ENCODE data around the gene RFX4. TPM values are rescaled to one million over a fixed set of nuclear protein-coding genes. Genes with fewer than 3 reads are reported as not detected.

RFX4 gene
- total and polyA plus RNA-seq, 12 donors = 0.08 TPM; not detected in 11

- Histone ChIP-seq H3K4me1 (replicated peaks in 1 of 2) (no peaks in the 10 kb centered on the region), H3K27ac (peak overlapping the region in 2 of 5 donors; percentile 24 to 45), H3K9me3 (replicated peaks in 1 of 3) (no peaks in the 10 kb centered on the region), H3K36me3 (replicated peaks in 1 of 2) (no peaks in the 10 kb centered on the region), H3K4me3 (no peak overlapping the region), H3K27me3 (no peaks in the 10 kb centered on the region)
- 50 to 70% (median 57%) methylated on average over 2 of the region's 2 CpGs for WGBS, 4 donors
- no peak for DNase-seq
- intact Hi-C loops (cut with DNase I) = no loop called here
- TF ChIP-seq POLR2A (IDR thresholded peaks at IDR 0.05) = no peak
- TF ChIP-seq CTCF (IDR thresholded peaks at IDR 0.05) = no peak
These were observed 177.4 kb downstream of the RFX4 start for GRCh38 chr12:106760184-106760531.

GRCh38 chr12:106764220-106764619, 181.4 kb downstream of the RFX4 start:
- Histone ChIP-seq H3K36me3 (replicated peaks in 1 of 2) (no peaks in the 10 kb centered on the region), H3K4me3 (no peak overlapping the region), H3K4me1 (replicated peaks in 1 of 2) (peaks cover 15% of the 10 kb centered on the region in 2 donors), H3K27me3 (no peaks in the 10 kb centered on the region), H3K27ac (no peak overlapping the region), H3K9me3 (replicated peaks in 1 of 3) (no peaks in the 10 kb centered on the region)
- DNase-seq = no peak
- TF ChIP-seq CTCF (IDR thresholded peaks at IDR 0.05) (no peak), POLR2A (IDR thresholded peaks at IDR 0.05) (no peak)
- intact Hi-C loops (cut with DNase I) = no loop called here

GRCh38 chr12:106764738-106765137, 181.9 kb downstream of the RFX4 start:
- Histone ChIP-seq H3K4me3 (no peak overlapping the region), H3K4me1 (replicated peaks in 1 of 2) (peaks cover 15 to 18% of the 10 kb centered on the region in 2 donors), H3K27me3 (no peaks in the 10 kb centered on the region), H3K9me3 (replicated peaks in 1 of 3) (no peaks in the 10 kb centered on the region), H3K36me3 (replicated peaks in 1 of 2) (no peaks in the 10 kb centered on the region), H3K27ac (no peak overlapping the region)
- peak in 6 of 7 donors; percentile 54 to 77 (median 70) for DNase-seq
- 73 to 85% (median 81%) methylated on average over 3 of the region's 3 CpGs for WGBS, 4 donors
- intact Hi-C loops (cut with DNase I) = no loop called here
- no peak for TF ChIP-seq POLR2A (IDR thresholded peaks at IDR 0.05)
- peak in 5 of 6 experiments; percentile 20 to 45 (median 24) for TF ChIP-seq CTCF (IDR thresholded peaks at IDR 0.05)

GRCh38 chr12:106766393-106766826, 183.6 kb downstream of the RFX4 start:
- Histone ChIP-seq H3K36me3 (replicated peaks in 1 of 2) (no peaks in the 10 kb centered on the region), H3K27ac (peak overlapping the region in 1 of 5 donors; percentile 16), H3K9me3 (replicated peaks in 1 of 3) (no peaks in the 10 kb centered on the region), H3K27me3 (no peaks in the 10 kb centered on the region), H3K4me3 (no peak overlapping the region), H3K4me1 (replicated peaks in 1 of 2) (peaks cover 15 to 18% of the 10 kb centered on the region in 2 donors)
- DNase-seq = peak; percentile 46 to 82 (median 70)
- WGBS, 4 donors = 39 to 66% (median 64%) methylated on average over 8 of the region's 8 CpGs
- TF ChIP-seq CTCF (IDR thresholded peaks at IDR 0.05) = no peak
- no peak for TF ChIP-seq POLR2A (IDR thresholded peaks at IDR 0.05)
- intact Hi-C loops (cut with DNase I) = no loop called here

All from adrenal gland (tissue), 12 donors.